ENCODE data around the gene PPP1R12C. TPM values are rescaled to one million over a fixed set of nuclear protein-coding genes. Genes with fewer than 3 reads are reported as not detected.

Gene PPP1R12C
- polyA plus RNA-seq, 1 experiment: 50.8 TPM

GRCh38 chr19:55088021-55088451, 29.4 kb downstream of the PPP1R12C start:
- POLR2A ChIA-PET: no interaction called here
- no peak for TF ChIP-seq CTCF (IDR thresholded peaks at IDR 0.05; ENCODE audit: insufficient read depth, low read depth, low read length)
- no peak for DNase-seq (ENCODE audit: low read depth)
- CTCF ChIA-PET: interaction anchor here (0.7 to 4.3 kb wide), 14 partner anchors 8 to 330 kb away, joined by 3 to 40 read pairs (median 6); no protein-coding TSS in a partner anchor
- H3K27me3 ChIP-seq (ENCODE audit: control insufficient read depth, insufficient read depth, low read length): peaks cover 13% of the 10 kb centered on the region
- H3K36me3 ChIP-seq (ENCODE audit: control insufficient read depth, insufficient read depth, low read length): peaks cover 15% of the 10 kb centered on the region
- H3K4me3 ChIP-seq (ENCODE audit: low read depth, low read length): no peak overlapping the region

- CTCF ChIA-PET: interaction anchor here (0.8 to 4.3 kb wide), 11 partner anchors 7 to 331 kb away, joined by 3 to 40 read pairs (median 5); no protein-coding TSS in a partner anchor
- POLR2A ChIA-PET: interaction anchor here (0.6 kb wide), 1 partner anchor 19 kb away, joined by 37 read pairs; no protein-coding TSS in a partner anchor
- Histone ChIP-seq H3K36me3 (ENCODE audit: control insufficient read depth, insufficient read depth, low read length) (peaks cover 13% of the 10 kb centered on the region), H3K4me3 (ENCODE audit: low read depth, low read length) (peak overlapping the region; percentile 52), H3K27me3 (ENCODE audit: control insufficient read depth, insufficient read depth, low read length) (peaks cover 14% of the 10 kb centered on the region)
- TF ChIP-seq CTCF (IDR thresholded peaks at IDR 0.05; ENCODE audit: insufficient read depth, low read depth, low read length): no peak
- DNase-seq (ENCODE audit: low read depth): no peak
Measured at GRCh38 chr19:55087542-55087901, 29.9 kb downstream of the PPP1R12C start.

GRCh38 chr19:55086730-55087541, 30.5 kb downstream of the PPP1R12C start:
- CTCF ChIA-PET: interaction anchor here (0.8 to 4.3 kb wide), 5 partner anchors 9 to 331 kb away, joined by 3 to 40 read pairs (median 4); no protein-coding TSS in a partner anchor
- peaks cover 10% of the 10 kb centered on the region for H3K36me3 ChIP-seq (ENCODE audit: control insufficient read depth, insufficient read depth, low read length)
- no peak for TF ChIP-seq CTCF (IDR thresholded peaks at IDR 0.05; ENCODE audit: insufficient read depth, low read depth, low read length)
- H3K4me3 ChIP-seq (ENCODE audit: low read depth, low read length): peak overlapping the region; percentile 52
- peak; percentile 66 for DNase-seq (ENCODE audit: low read depth)
- H3K27me3 ChIP-seq (ENCODE audit: control insufficient read depth, insufficient read depth, low read length): peaks cover 19% of the 10 kb centered on the region
- POLR2A ChIA-PET: interaction anchor here (0.6 kb wide), 1 partner anchor 19 kb away, joined by 37 read pairs; no protein-coding TSS in a partner anchor

- peaks cover 19% of the 10 kb centered on the region for H3K27me3 ChIP-seq (ENCODE audit: control insufficient read depth, insufficient read depth, low read length)
- TF ChIP-seq CTCF (IDR thresholded peaks at IDR 0.05; ENCODE audit: insufficient read depth, low read depth, low read length): no peak
- H3K36me3 ChIP-seq (ENCODE audit: control insufficient read depth, insufficient read depth, low read length): peaks cover 5% of the 10 kb centered on the region
- ChIA-PET CTCF (interaction anchor here (0.9 to 4.3 kb wide), 4 partner anchors 10 to 332 kb away, joined by 4 to 40 read pairs (median 8); no protein-coding TSS in a partner anchor), POLR2A (no interaction called here)
- peak overlapping the region; percentile 52 for H3K4me3 ChIP-seq (ENCODE audit: low read depth, low read length)
- no peak for DNase-seq (ENCODE audit: low read depth)
Measured at GRCh38 chr19:55085923-55086715, 31.3 kb downstream of the PPP1R12C start.

GRCh38 chr19:55084416-55084815, 33.0 kb downstream of the PPP1R12C start:
- DNase-seq (ENCODE audit: low read depth): no peak
- POLR2A ChIA-PET: no interaction called here
- CTCF ChIA-PET: interaction anchor here (1.0 kb wide), 1 partner anchor 29 kb away, joined by 4 read pairs; no protein-coding TSS in a partner anchor
- no peak overlapping the region for H3K4me3 ChIP-seq (ENCODE audit: low read depth, low read length)
- TF ChIP-seq CTCF (IDR thresholded peaks at IDR 0.05; ENCODE audit: insufficient read depth, low read depth, low read length): no peak
- H3K27me3 ChIP-seq (ENCODE audit: control insufficient read depth, insufficient read depth, low read length): peaks cover 19% of the 10 kb centered on the region
- no peaks in the 10 kb centered on the region for H3K36me3 ChIP-seq (ENCODE audit: control insufficient read depth, insufficient read depth, low read length)
